SK-N-SH (cell line): Measurements from ENCODE around the gene SH3PXD2A. TPM values are rescaled to one million over a fixed set of nuclear protein-coding genes. Genes with fewer than 3 reads are reported as not detected.

Experiments used
- CTCF ChIA-PET: fragments of 300-600, 350-600 bp; formaldehyde crosslinking; extraction: SDS; loops from one replicate; lab custom pipeline; 2021; lab: Yijun Ruan, JAX
- POLR2A ChIA-PET: fragments of 350-600 bp; sonication (Branson Sonifier 250); formaldehyde crosslinking; extraction: SDS; loops from one replicate; lab custom pipeline; 2020; ENCODE audit warnings: antibody characterized with exemption, inconsistent platforms; lab: Yijun Ruan, JAX
- DNase-seq: peaks from one replicate; pipeline ENCODE4 v3.0.0; 2012
- H2AFZ ChIP-seq: fragments of 200-600 bp; sonication (generic); 2 replicates; pipeline ENCODE4 v1.8.1; 2016; ENCODE audit warnings: antibody characterized with exemption, mild to moderate bottlenecking, low read depth
- H3F3A ChIP-seq: fragments of 200-600 bp; sonication (generic); replicated peaks from 2 replicates; pipeline ENCODE3; 2016; ENCODE audit warnings: antibody characterized with exemption, mild to moderate bottlenecking; ENCODE audit not compliant: insufficient read depth
- H3K27ac ChIP-seq, 2 experiments: fragments of 200-500 bp in 1 of 2; fragments of 200-600 bp in 1 of 2; sonication (Bioruptor generic) in 1 of 2; sonication (generic), shearing (Covaris generic) in 1 of 2; 2 replicates each; pipeline versions ENCODE4 v1.5.1 to v1.6.1; 2014 to 2016; ENCODE audit warnings: low read depth in 2 of 2, inconsistent platforms in 1 of 2, low read length in 1 of 2, mild to moderate bottlenecking in 1 of 2, mixed read lengths in 1 of 2
- H3K27me3 ChIP-seq: fragments of 200-600 bp; sonication (generic), shearing (Covaris generic); 2 replicates; pipeline ENCODE4 v1.6.1; 2016; ENCODE audit warnings: mixed run types; ENCODE audit not compliant: insufficient read depth
- H3K36me3 ChIP-seq, 2 experiments: fragments of 200-500 bp in 1 of 2; fragments of 200-600 bp in 1 of 2; sonication (Bioruptor generic) in 1 of 2; sonication (generic) in 1 of 2; replicated peaks in 1 of 2; 2 replicates each; pipeline versions ENCODE3 to v1.5.1; 2014 to 2016; ENCODE audit warnings: low read length in 1 of 2, mild to moderate bottlenecking in 1 of 2; ENCODE audit not compliant: insufficient read depth in 2 of 2, control insufficient read depth in 1 of 2
- H3K4me1 ChIP-seq, 2 experiments: fragments of 200-500 bp in 1 of 2; fragments of 200-600 bp in 1 of 2; sonication (Bioruptor generic) in 1 of 2; sonication (generic), shearing (Covaris generic) in 1 of 2; 2 replicates each; pipeline versions ENCODE4 v1.5.1 to v1.6.1; 2014 to 2016; ENCODE audit warnings: low read depth in 1 of 2, low read length in 1 of 2, mixed run types in 1 of 2; ENCODE audit not compliant: insufficient read depth in 2 of 2, control insufficient read depth in 1 of 2
- H3K4me2 ChIP-seq: fragments of 200-600 bp; sonication (generic), shearing (Covaris generic); 2 replicates; pipeline ENCODE4 v1.6.1; 2017; ENCODE audit warnings: mixed run types
- H3K4me3 ChIP-seq, 2 experiments: fragments of 200-500 bp in 1 of 2; fragments of 200-600 bp in 1 of 2; sonication (Bioruptor generic) in 1 of 2; sonication (generic), shearing (Covaris generic) in 1 of 2; 2 replicates each; pipeline versions ENCODE4 v1.5.1 to v1.8.1; 2014 to 2016; ENCODE audit warnings: low read depth in 2 of 2, inconsistent platforms in 1 of 2, low read length in 1 of 2, mild to moderate bottlenecking in 1 of 2, mixed read lengths in 1 of 2, moderate library complexity in 1 of 2
- H3K79me2 ChIP-seq: fragments of 200-600 bp; sonication (generic); 2 replicates; pipeline ENCODE4 v1.8.1; 2017; ENCODE audit warnings: mild to moderate bottlenecking; ENCODE audit not compliant: insufficient read depth
- H3K9ac ChIP-seq: fragments of 200-600 bp; sonication (generic); 2 replicates; pipeline ENCODE4 v1.6.1; 2017; ENCODE audit warnings: mixed run types
- H3K9me2 ChIP-seq: fragments of 200-600 bp; sonication (generic); 2 replicates; pipeline ENCODE4 v1.6.1; 2017; ENCODE audit warnings: mixed run types
- H3K9me3 ChIP-seq: fragments of 200-600 bp; sonication (generic); 2 replicates; pipeline ENCODE4 v1.6.1; 2017; ENCODE audit warnings: mixed run types, mild to moderate bottlenecking, moderate library complexity
- H4K20me1 ChIP-seq: fragments of 200-600 bp; sonication (generic); 2 replicates; pipeline ENCODE4 v1.6.1; 2017; ENCODE audit warnings: mild to moderate bottlenecking, mixed run types; ENCODE audit not compliant: insufficient read depth
- CTCF ChIP-seq: fragments of 200-600 bp; sonication (generic); IDR thresholded peaks from 2 replicates; pipeline ENCODE4 v1.6.1; 2017; ENCODE audit warnings: antibody characterized with exemption, mild to moderate bottlenecking, moderate library complexity
- EZH2phosphoT487 ChIP-seq: fragments of 200-600 bp; sonication (generic); IDR thresholded peaks from 2 replicates; pipeline ENCODE4 v1.6.1; 2017; ENCODE audit warnings: low read depth, mixed run types, mild to moderate bottlenecking, antibody characterized with exemption, moderate library complexity, borderline replicate concordance
- GATA2 ChIP-seq: sonication (generic); formaldehyde crosslinking; IDR thresholded peaks from 2 replicates; pipeline ENCODE4 v1.5.0; 2020; ENCODE audit warnings: mild to moderate bottlenecking, missing genetic modification reagents
- JUND ChIP-seq: IDR thresholded peaks from 2 replicates; pipeline ENCODE4 v1.4.0; 2012
- RAD21 ChIP-seq: IDR thresholded peaks from 2 replicates; pipeline ENCODE4 v1.6.1; 2012; ENCODE audit warnings: mild to moderate bottlenecking, low read length
- RXRA ChIP-seq: IDR thresholded peaks from 2 replicates; pipeline ENCODE4 v1.4.0; 2012; ENCODE audit warnings: low read depth, mild to moderate bottlenecking, borderline replicate concordance
- SMC3 ChIP-seq: IDR thresholded peaks from 2 replicates; pipeline ENCODE4 v1.6.1; 2012; ENCODE audit warnings: low read depth, low read length, improper control_type of control experiment
- YY1 ChIP-seq: IDR thresholded peaks from 2 replicates; pipeline ENCODE4 v1.4.0; 2012; ENCODE audit warnings: low read depth, mild to moderate bottlenecking
- WGBS: methylation state at CpG from one replicate; pipeline ENCODE4 v1.1.6; 2017; ENCODE audit warnings: low lambda C conversion rate; 5-methylcytosine and 5-hydroxymethylcytosine counted together
- polyA plus RNA-seq, 3 experiments: library from polyadenylated mRNA; depleted of rRNA; stranded (reverse); fragments of >200 nt; gene quantifications; 2 replicates each; pipeline ENCODE4 v1.2.3, GENCODE V29; 2012

The SH3PXD2A gene
- polyA plus RNA-seq, 1 of the 3 experiments (the other 2 are of a cell fraction), result 2.5 TPM

GRCh38 chr10:103666762-103667150, 188.6 kb downstream of the SH3PXD2A start:
- Histone ChIP-seq H3K9me2 (no peaks in the 10 kb centered on the region), H3K9ac (no peak overlapping the region), H3K27ac (no peak overlapping the region), H3K79me2 (no peaks in the 10 kb centered on the region), H3K4me2 (no peak overlapping the region), H4K20me1 (0 out of 2 replicates have a peak, but pooled peaks cover 3% of the 10 kb centered on the region), H3K4me1 (peaks cover 0 to 7% of the 10 kb centered on the region in 2 experiments; a peak in 1 of 4 replicates), H3K4me3 (no peak overlapping the region), H2AFZ (no peak overlapping the region), H3K27me3 (no peaks in the 10 kb centered on the region), H3K9me3 (no peaks in the 10 kb centered on the region), H3K36me3 (no peaks in the 10 kb centered on the region), H3F3A (no peaks in the 10 kb centered on the region)
- WGBS, result 90% methylated on average over 2 of the region's 4 CpGs
- ChIA-PET POLR2A (no interaction called here), CTCF (interaction anchor here (0.7 to 3.6 kb wide), 16 partner anchors 8 to 158 kb away, joined by 3 to 20 read pairs (median 4); no protein-coding TSS in a partner anchor)
- TF ChIP-seq RXRA (no peak), JUND (no peak)
- no peak for DNase-seq

GRCh38 chr10:103666087-103666761, 189.2 kb downstream of the SH3PXD2A start:
- peak; percentile 56 for TF ChIP-seq CTCF
- peak; percentile 46 for TF ChIP-seq RAD21
- TF ChIP-seq EZH2phosphoT487, result no peak
- peak; percentile 38; the same call in 1 of the 2 replicates for TF ChIP-seq SMC3
- Histone ChIP-seq H3K27me3 (no peaks in the 10 kb centered on the region), H3K9me2 (no peaks in the 10 kb centered on the region), H3K4me3 (no peak overlapping the region), H4K20me1 (0 out of 2 replicates have a peak, but pooled peaks cover 3% of the 10 kb centered on the region), H3F3A (no peaks in the 10 kb centered on the region), H3K9me3 (no peaks in the 10 kb centered on the region), H3K9ac (no peak overlapping the region), H2AFZ (no peak overlapping the region), H3K4me2 (no peak overlapping the region), H3K79me2 (no peaks in the 10 kb centered on the region), H3K36me3 (no peaks in the 10 kb centered on the region), H3K4me1 (peaks cover 0 to 7% of the 10 kb centered on the region in 2 experiments; a peak in 1 of 4 replicates), H3K27ac (no peak overlapping the region)
- peak; percentile 68 for DNase-seq
- 95% methylated on average over 9 of the region's 9 CpGs for WGBS
- ChIA-PET CTCF (interaction anchor here (0.7 to 3.6 kb wide), 18 partner anchors 9 to 157 kb away, joined by 3 to 20 read pairs (median 4); no protein-coding TSS in a partner anchor), POLR2A (no interaction called here)

GRCh38 chr10:103665162-103665889, 190.1 kb downstream of the SH3PXD2A start:
- WGBS, result 72% methylated on average over 2 of the region's 9 CpGs
- no peak overlapping the region for H3K9ac ChIP-seq
- peaks cover 0 to 7% of the 10 kb centered on the region in 2 experiments; a peak in 1 of 4 replicates for H3K4me1 ChIP-seq
- no peaks in the 10 kb centered on the region for H3K27me3 ChIP-seq
- no peaks in the 10 kb centered on the region for H3K79me2 ChIP-seq
- no peaks in the 10 kb centered on the region for H3F3A ChIP-seq
- TF ChIP-seq CTCF (no peak), GATA2 (CRISPR knock-in tag) (no peak), YY1 (no peak)
- TF ChIP-seq, all 33 proteins: peak for 0
- Histone ChIP-seq H4K20me1 (0 out of 2 replicates have a peak, but pooled peaks cover 3% of the 10 kb centered on the region), H3K36me3 (no peaks in the 10 kb centered on the region), H3K4me3 (no peak overlapping the region), H3K9me2 (no peaks in the 10 kb centered on the region), H3K9me3 (no peaks in the 10 kb centered on the region), H2AFZ (no peak overlapping the region), H3K4me2 (no peak overlapping the region), H3K27ac (no peak overlapping the region)
- DNase-seq, result no peak
- ChIA-PET CTCF (interaction anchor here (0.7 to 3.6 kb wide), 14 partner anchors 10 to 93 kb away, joined by 3 to 20 read pairs (median 6); no protein-coding TSS in a partner anchor), POLR2A (no interaction called here)
